Raji (cell line): Measurements from ENCODE around the gene CYP1B1.

Source experiments
- POLR2A ChIP-seq: IDR thresholded peaks from 2 replicates; pipeline ENCODE4 v1.6.1; 2011; ENCODE audit warnings: low read depth, low read length, control low read depth; ENCODE audit not compliant: insufficient read depth

CYP1B1 gene

DNA sequence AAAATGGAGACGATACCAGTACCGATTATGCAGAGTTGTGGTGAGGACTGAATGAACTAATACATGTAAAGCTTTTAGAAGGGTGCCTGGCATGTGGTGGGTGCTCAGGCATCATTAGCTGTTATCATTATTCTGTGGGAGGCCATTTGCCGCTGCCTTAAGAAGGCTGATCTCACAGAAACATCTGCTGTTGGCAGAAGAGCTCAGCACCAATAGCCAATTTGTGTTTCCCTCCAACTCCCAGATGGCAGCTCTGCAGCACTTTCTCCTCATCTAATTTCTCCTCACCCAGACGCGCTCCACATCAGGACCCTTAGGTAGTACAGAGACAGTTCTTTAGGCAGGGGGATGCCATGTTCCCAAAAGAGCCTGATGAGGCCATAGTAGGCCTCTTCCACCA lies 15.8 kb upstream of the CYP1B1 start:
- TF ChIP-seq POLR2A, result no peak

DNA sequence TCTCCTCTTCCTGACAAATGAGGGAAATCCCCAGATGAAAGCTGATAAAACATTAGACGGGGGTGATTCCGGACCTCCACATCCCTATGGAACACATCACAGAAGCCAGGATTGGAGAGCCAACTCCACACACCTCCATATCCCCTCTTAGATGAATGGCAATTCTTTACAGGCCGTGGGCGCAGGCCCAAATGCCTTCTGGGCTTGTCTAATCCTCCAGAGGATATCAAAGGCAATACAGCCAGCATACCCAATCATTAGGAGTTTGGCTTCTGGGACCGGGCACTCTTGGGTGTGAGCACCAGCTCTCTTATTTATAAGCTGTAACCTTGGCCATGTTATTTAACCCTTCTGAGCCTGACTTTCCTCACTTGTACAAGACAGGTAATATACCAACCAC lies 15.0 kb upstream of the CYP1B1 start:
- TF ChIP-seq POLR2A, result no peak

DNA sequence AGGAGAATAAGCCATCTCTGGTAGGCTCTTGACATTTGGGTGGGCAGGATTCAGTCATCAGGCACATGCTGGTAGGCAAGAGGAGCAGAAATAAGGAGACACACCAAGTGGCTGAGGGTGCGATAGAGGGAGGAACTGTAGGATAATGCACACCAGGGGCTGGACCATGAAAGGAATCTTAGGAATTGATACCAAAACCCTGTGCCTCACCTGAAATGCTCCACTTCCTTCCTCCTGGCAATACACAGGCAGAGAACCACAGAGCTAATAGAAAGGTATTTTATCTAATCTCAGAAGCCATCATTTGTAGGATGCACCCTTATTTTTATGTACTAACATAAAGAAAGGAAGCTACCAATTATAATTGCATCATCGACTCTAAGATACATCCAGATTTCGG lies 4.4 kb upstream of the CYP1B1 start:
- no peak for TF ChIP-seq POLR2A

GRCh38 chr2:38079116-38080052 lies 3.4 kb upstream of the CYP1B1 start:
- no peak for TF ChIP-seq POLR2A

GRCh38 chr2:38077431-38077769 lies 1.4 kb upstream of the CYP1B1 start:
- TF ChIP-seq POLR2A, result no peak

DNA sequence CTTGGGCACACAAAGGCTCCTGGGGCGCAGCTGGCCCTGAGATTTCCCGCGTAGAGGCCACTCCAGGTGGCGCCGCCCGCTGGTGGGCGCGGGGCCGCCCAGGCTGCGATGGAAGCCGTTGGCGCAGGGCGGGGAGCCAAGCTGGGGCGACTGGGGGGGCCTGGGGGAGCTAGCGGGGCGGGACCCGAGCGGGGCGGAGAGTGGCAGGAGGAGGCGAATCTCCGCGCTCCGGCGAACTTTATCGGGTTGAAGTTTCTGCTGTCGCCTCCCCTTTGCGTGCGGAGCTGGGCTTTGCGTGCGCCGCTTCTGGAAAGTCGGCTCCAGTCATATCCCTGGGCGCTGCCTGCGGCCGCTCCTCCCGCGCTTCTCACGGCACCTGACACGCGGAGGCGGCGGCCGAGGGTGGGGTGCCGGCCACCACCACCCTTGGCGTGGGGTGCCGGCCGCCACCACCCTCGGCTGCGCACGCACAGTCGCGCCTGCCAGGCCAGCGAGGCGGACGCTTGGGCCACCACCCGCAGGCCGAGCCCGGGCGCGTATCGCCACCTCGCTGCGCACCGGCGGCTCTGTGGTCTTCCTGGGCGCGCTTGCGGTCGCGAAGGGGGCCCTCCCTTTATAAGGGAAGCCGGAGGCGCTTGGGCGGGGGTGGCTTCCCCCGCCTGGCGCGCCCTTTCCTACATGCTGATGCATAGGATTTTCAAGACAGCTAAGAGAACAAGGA lies 919 bp upstream of the CYP1B1 start:
- no peak for TF ChIP-seq POLR2A

GRCh38 chr2:38076152-38076709 lies 280 bp upstream of the CYP1B1 start:
- no peak for TF ChIP-seq POLR2A

DNA sequence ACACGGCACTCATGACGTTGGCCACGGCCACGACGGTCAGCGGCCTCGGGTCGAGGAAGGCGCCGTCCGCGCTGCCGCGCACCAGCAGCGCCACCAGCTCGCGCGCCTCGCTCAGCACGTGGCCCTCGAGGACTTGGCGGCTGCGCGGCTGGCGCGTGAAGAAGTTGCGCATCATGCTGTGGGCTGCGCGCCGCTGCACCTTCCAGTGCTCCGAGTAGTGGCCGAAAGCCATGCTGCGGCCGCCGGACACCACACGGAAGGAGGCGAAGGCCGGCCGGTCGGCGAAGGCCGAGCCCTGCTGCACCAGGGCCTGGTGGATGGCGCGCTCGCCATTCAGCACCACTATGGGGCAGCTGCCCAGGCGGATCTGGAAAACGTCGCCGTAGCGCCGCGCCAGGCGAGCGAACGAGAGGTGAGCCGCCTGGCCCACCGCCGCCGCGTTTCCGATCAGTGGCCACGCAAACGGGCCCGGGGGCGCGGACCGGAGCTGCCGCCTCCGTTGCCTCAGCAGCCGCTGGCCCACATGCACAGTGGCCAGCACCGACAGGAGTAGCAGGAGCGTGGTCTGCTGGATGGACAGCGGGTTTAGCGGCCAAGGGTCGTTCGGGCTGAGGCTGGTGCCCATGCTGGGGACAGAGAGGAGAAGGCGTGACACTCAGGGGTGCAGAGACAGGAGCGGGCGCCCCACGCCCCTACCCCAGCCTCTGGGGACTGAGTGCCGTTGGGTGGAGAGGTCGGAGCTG lies 1.0 kb downstream of the CYP1B1 start:
- no peak for TF ChIP-seq POLR2A

DNA sequence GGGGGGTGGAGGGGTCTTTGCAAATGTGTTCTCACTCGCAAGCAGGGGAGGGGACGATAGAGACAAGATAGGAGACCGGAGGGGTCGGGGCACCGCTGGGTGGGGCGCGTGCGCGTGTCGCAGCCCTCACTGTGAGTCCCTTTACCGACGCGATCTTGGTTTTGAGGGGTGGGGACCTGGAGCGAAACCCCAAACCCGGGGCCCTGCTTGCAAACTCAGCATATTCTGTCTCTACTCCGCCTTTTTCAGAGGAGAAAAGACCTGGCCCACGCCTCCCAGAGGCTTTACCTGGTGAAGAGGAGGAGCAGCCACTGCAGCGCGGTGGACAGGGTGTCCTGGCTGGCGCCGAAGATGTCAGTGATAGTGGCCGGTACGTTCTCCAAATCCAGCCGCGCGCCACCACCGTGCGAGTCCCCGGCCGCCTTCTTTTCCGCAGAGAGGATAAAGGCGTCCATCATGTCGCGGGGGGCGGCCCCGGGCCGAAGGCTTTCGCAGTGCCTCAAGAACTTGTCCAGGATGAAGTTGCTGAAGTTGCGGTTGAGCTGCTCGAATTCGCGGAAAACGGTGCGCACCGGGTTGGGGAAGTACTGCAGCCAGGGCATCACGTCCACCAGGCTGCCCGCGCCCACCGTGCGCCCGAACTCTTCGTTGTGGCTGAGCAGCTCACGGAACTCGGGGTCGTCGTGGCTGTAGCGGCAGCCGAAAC lies 1.7 kb downstream of the CYP1B1 start:
- no peak for TF ChIP-seq POLR2A

DNA sequence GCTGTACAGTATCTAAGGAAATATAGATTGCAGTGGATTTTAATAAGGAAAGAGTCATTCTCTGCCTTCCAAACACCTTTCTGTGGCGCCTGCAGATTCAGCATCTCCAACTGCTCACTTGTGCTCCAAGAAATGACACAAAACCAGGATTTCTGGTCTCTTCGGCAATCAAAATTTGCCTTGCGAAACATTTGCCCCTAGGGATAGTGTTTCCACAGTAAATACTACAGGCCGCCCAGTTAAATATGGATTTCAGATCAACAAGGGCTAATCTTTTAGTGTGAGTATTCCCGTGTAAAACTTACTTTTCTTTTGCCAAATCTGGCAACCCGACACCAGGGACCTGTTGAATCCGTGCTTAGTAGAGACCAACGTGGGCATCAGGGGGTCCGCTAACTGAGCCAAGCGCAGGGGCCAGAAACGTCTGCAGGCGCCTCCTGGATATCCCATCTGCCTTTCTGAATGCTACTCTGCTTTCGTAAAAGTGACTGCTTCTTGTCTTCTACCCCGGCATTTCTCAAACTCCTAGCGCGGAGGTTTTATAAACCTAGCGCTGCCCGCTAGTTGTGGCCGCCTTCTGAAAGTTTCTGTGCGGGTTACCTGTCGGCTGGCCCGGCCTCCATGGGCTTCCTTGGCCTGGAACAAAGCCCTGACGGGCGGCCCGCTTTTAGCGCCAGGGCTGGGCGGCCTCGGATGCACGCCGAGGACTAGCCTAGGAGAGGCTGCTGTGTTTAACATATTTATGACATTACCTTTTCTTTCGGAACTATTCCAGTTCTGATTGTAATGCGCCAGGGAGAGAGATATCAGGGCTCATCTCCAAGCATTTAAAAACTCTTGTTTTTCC lies 2.5 kb downstream of the CYP1B1 start:
- TF ChIP-seq POLR2A, result no peak

- TF ChIP-seq POLR2A, result no peak
Observed at GRCh38 chr2:38070438-38070837, 5.5 kb downstream of the CYP1B1 start.

DNA sequence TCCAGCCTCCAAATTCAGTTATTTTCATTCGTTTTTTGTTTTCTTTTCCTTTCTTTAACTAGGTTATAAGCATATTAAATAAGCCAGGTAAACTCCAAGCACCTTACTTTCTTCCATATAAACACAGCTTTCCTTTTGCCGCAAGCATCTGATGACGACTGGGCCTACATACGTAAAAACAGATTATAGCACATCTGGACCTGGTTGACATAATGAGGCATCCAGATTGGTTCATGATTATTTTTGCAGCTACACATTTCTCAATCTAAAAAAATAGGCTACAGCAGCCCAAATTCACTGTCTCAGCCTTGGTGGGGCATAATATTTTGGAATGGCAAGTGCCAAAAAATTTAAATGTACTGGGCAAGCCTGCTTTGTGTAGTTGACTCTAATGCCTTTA lies 7.7 kb downstream of the CYP1B1 start:
- no peak for TF ChIP-seq POLR2A

GRCh38 chr2:38066421-38067115 lies 9.4 kb downstream of the CYP1B1 start:
- TF ChIP-seq POLR2A, result no peak
